H1 (cell line): ENCODE data around the gene SLC7A5. TPM values are rescaled to one million over a fixed set of nuclear protein-coding genes. Genes with fewer than 3 reads are reported as not detected.

Source experiments
- CTCF ChIA-PET: fragments of 300-600 bp; sonication (Branson Sonifier 250); formaldehyde crosslinking; loops from one replicate; lab custom pipeline; 2021; ENCODE audit not compliant: partially characterized antibody; lab: Charles Lee
- POLR2A ChIA-PET: fragments of 300-600 bp; sonication (Branson Sonifier 250); formaldehyde crosslinking; loops from one replicate; lab custom pipeline; 2021; ENCODE audit warnings: inconsistent platforms; ENCODE audit not compliant: partially characterized antibody; lab: Charles Lee
- DNase-seq, 2 experiments: peaks; one replicate each; pipeline versions ENCODE4 v3.0.0 to v3.0.0-alpha.2; 2010 to 2022; ENCODE audit warnings: low spot score in 2 of 2, low read depth in 1 of 2, mixed read lengths in 1 of 2
- FAIRE-seq: peaks from 2 replicates; lab custom pipeline; 2011; peaks lifted over from hg19 to GRCh38; lab: Jason Lieb, UNC
- H2AFZ ChIP-seq: 2 replicates; pipeline ENCODE4 v1.8.1; 2012; ENCODE audit warnings: low read length, inconsistent platforms
- H2AK5ac ChIP-seq: 2 replicates; pipeline ENCODE4 v1.6.1; 2013; ENCODE audit warnings: low read depth, low read length
- H2BK120ac ChIP-seq: replicated peaks from 2 replicates; pipeline ENCODE3; 2013; ENCODE audit warnings: low read depth, low read length, inconsistent platforms
- H2BK12ac ChIP-seq: 2 replicates; pipeline ENCODE4 v1.6.1; 2013; ENCODE audit warnings: low read depth, low read length
- H2BK15ac ChIP-seq: 2 replicates; pipeline ENCODE4 v1.6.1; 2013; ENCODE audit warnings: low read length
- H2BK20ac ChIP-seq: 2 replicates; pipeline ENCODE4 v1.6.1; 2013; ENCODE audit warnings: low read length
- H2BK5ac ChIP-seq: 2 replicates; pipeline ENCODE4 v1.6.1; 2013; ENCODE audit warnings: low read depth, low read length
- H3K14ac ChIP-seq: 2 replicates; pipeline ENCODE4 v1.6.1; 2013; ENCODE audit warnings: inconsistent platforms; ENCODE audit not compliant: insufficient read length
- H3K18ac ChIP-seq: 2 replicates; pipeline ENCODE4 v1.6.1; 2013; ENCODE audit warnings: low read length; ENCODE audit errors: extremely low read depth
- H3K23ac ChIP-seq: 2 replicates; pipeline ENCODE4 v1.6.1; 2013; ENCODE audit warnings: inconsistent platforms; ENCODE audit not compliant: insufficient read length
- H3K23me2 ChIP-seq: 2 replicates; pipeline ENCODE4 v1.6.1; 2013; ENCODE audit warnings: low read depth, low read length
- H3K27ac ChIP-seq: 2 replicates; pipeline ENCODE4 v1.6.1; 2011; ENCODE audit warnings: low read depth, low read length, inconsistent platforms
- H3K27me3 ChIP-seq, 4 experiments: replicated peaks in 1 of 4; 1 replicate in 1 of 4; 2 replicates in 3 of 4; pipeline versions ENCODE4 v1.6.1 to v1.8.1; 2011 to 2013; ENCODE audit warnings: low read length in 3 of 4, mild to moderate bottlenecking in 3 of 4, inconsistent platforms in 2 of 4, mixed read lengths in 2 of 4, moderate library complexity in 1 of 4; ENCODE audit not compliant: control insufficient read depth in 3 of 4, insufficient read depth in 3 of 4; ENCODE audit errors: extremely low read depth in 1 of 4
- H3K36me3 ChIP-seq, 4 experiments: 2 replicates each; pipeline versions ENCODE4 v1.6.1 to v1.8.1; 2011 to 2013; ENCODE audit warnings: mild to moderate bottlenecking in 4 of 4, low read length in 3 of 4, moderate library complexity in 2 of 4, control low read depth in 1 of 4, inconsistent platforms in 1 of 4; ENCODE audit not compliant: insufficient read depth in 4 of 4, control insufficient read depth in 2 of 4
- H3K4ac ChIP-seq: replicated peaks from 2 replicates; pipeline ENCODE3; 2013; ENCODE audit warnings: low read length, low read depth, mixed read lengths, inconsistent platforms; ENCODE audit not compliant: insufficient read length
- H3K4me1 ChIP-seq, 4 experiments: replicated peaks in 1 of 4; 1 replicate in 1 of 4; 2 replicates in 3 of 4; pipeline versions ENCODE4 v1.6.1 to v1.8.1; 2011 to 2013; ENCODE audit warnings: low read length in 3 of 4, inconsistent platforms in 2 of 4, mixed read lengths in 1 of 4; ENCODE audit not compliant: insufficient read depth in 4 of 4, control insufficient read depth in 3 of 4
- H3K4me2 ChIP-seq, 2 experiments: 2 replicates each; pipeline versions ENCODE4 v1.6.1 to v1.8.1; 2011 to 2013; ENCODE audit warnings: low read depth in 2 of 2, low read length in 2 of 2, control low read depth in 1 of 2, inconsistent platforms in 1 of 2, mild to moderate bottlenecking in 1 of 2; ENCODE audit not compliant: insufficient read depth in 1 of 2
- H3K4me3 ChIP-seq, 4 experiments: fragments of 200-600, 300-600 bp in 1 of 4; sonication (generic), shearing (Covaris generic), sonication (Bioruptor Twin) in 1 of 4; 2 replicates each; pipeline versions ENCODE4 v1.5.1 to v1.8.1; 2011 to 2016; ENCODE audit warnings: low read length in 4 of 4, low read depth in 3 of 4, control low read depth in 2 of 4, inconsistent platforms in 2 of 4, mild to moderate bottlenecking in 2 of 4, mixed read lengths in 1 of 4, moderate library complexity in 1 of 4; ENCODE audit not compliant: insufficient read depth in 2 of 4; ENCODE audit errors: extremely low read depth in 1 of 4
- H3K56ac ChIP-seq: replicated peaks from 2 replicates; pipeline ENCODE3; 2013; ENCODE audit warnings: low read depth, mild to moderate bottlenecking, mixed read lengths, low read length, inconsistent platforms; ENCODE audit not compliant: insufficient read length
- H3K79me1 ChIP-seq: 2 replicates; pipeline ENCODE4 v1.6.1; 2013; ENCODE audit warnings: low read depth, low read length, control low read depth
- H3K79me2 ChIP-seq, 2 experiments: 2 replicates each; pipeline versions ENCODE4 v1.6.1 to v1.8.1; 2012 to 2013; ENCODE audit warnings: low read length in 2 of 2, mild to moderate bottlenecking in 2 of 2, inconsistent platforms in 1 of 2; ENCODE audit not compliant: insufficient read depth in 2 of 2, control insufficient read depth in 1 of 2
- H3K9ac ChIP-seq, 4 experiments: replicated peaks in 1 of 4; 1 replicate in 1 of 4; 2 replicates in 3 of 4; pipeline versions ENCODE4 v1.6.1 to v1.8.1; 2011 to 2013; ENCODE audit warnings: low read depth in 3 of 4, low read length in 3 of 4, control low read depth in 2 of 4, mild to moderate bottlenecking in 2 of 4, moderate library complexity in 2 of 4, inconsistent platforms in 1 of 4; ENCODE audit errors: extremely low read depth in 1 of 4
- H3K9me3 ChIP-seq, 2 experiments: 2 replicates each; pipeline versions ENCODE4 v1.6.1 to v1.8.1; 2012 to 2013; ENCODE audit warnings: mild to moderate bottlenecking in 2 of 2, moderate library complexity in 2 of 2, control low read depth in 1 of 2, inconsistent platforms in 1 of 2, low read depth in 1 of 2, low read length in 1 of 2, mixed read lengths in 1 of 2; ENCODE audit not compliant: insufficient read depth in 2 of 2
- H4K20me1 ChIP-seq, 2 experiments: replicated peaks in 1 of 2; 2 replicates each; pipeline versions ENCODE3 to v1.8.1; 2011 to 2013; ENCODE audit warnings: inconsistent platforms in 2 of 2, low read length in 2 of 2, mild to moderate bottlenecking in 1 of 2; ENCODE audit not compliant: insufficient read depth in 2 of 2, control insufficient read depth in 1 of 2
- H4K5ac ChIP-seq: 2 replicates; pipeline ENCODE4 v1.6.1; 2013; ENCODE audit warnings: low read length, low read depth, mixed read lengths, inconsistent platforms; ENCODE audit not compliant: insufficient read length
- H4K8ac ChIP-seq: 2 replicates; pipeline ENCODE4 v1.8.0; 2013; ENCODE audit warnings: mild to moderate bottlenecking, moderate library complexity, low read length, inconsistent platforms; ENCODE audit not compliant: insufficient read depth; ENCODE audit errors: extremely low read depth
- H4K91ac ChIP-seq: replicated peaks from 2 replicates; pipeline ENCODE3; 2013; ENCODE audit warnings: low read length, mixed read lengths, inconsistent platforms; ENCODE audit not compliant: insufficient read length
- CTCF ChIP-seq, 3 experiments: IDR thresholded peaks; 1 replicate in 2 of 3; 2 replicates in 1 of 3; pipeline versions ENCODE4 v1.5.1 to v1.6.1; 2011; ENCODE audit warnings: low read length in 3 of 3, mild to moderate bottlenecking in 3 of 3, inconsistent platforms in 2 of 3, low read depth in 1 of 3, moderate library complexity in 1 of 3; ENCODE audit not compliant: insufficient read depth in 1 of 3; ENCODE audit errors: control extremely low read depth in 1 of 3
- POU5F1 ChIP-seq: IDR thresholded peaks from 2 replicates; pipeline ENCODE4 v1.6.1; 2011; ENCODE audit warnings: low read depth, mild to moderate bottlenecking, low read length, moderate library complexity
- SP2 ChIP-seq: IDR thresholded peaks from 2 replicates; pipeline ENCODE4 v1.6.1; 2012; ENCODE audit warnings: mild to moderate bottlenecking, low read length, inconsistent platforms
- SP4 ChIP-seq: IDR thresholded peaks from 2 replicates; pipeline ENCODE4 v1.6.1; 2012; ENCODE audit warnings: low read length, inconsistent platforms
- TEAD4 ChIP-seq: IDR thresholded peaks from 2 replicates; pipeline ENCODE4 v1.6.1; 2012; ENCODE audit warnings: low read depth, low read length, inconsistent platforms, mixed read lengths
- WGBS, 2 experiments: shearing (Covaris generic) in 1 of 2; methylation state at CpG; one replicate each; pipeline versions ENCODE4 v1.1.6 to v1.1.7; 2013 to 2015; ENCODE audit warnings: low lambda C conversion rate in 2 of 2, mixed read lengths in 2 of 2, inconsistent platforms in 1 of 2, low coverage in 1 of 2, missing lambda C conversion rate in 1 of 2; ENCODE audit not compliant: insufficient replicate concordance in 2 of 2, insufficient coverage in 1 of 2, insufficient read length in 1 of 2; ENCODE audit errors: extremely low coverage in 1 of 2, missing lambda C conversion rate in 1 of 2; 5-methylcytosine and 5-hydroxymethylcytosine counted together
- polyA plus RNA-seq, 7 experiments: library from polyadenylated mRNA; depleted of rRNA in 3 of 7; stranded (reverse) in 5 of 7; unstranded in 2 of 7; fragments of >200 nt in 5 of 7; fragments of 200-250 nt in 2 of 7; gene quantifications; 1 replicate in 5 of 7; 2 replicates in 1 of 7; 4 replicates in 1 of 7; pipeline versions ENCODE4 v1.2.1 to v1.2.3, GENCODE V29; 2011 to 2013; ENCODE audit warnings: missing spikeins in 2 of 7, mixed read lengths in 2 of 7
- total RNA-seq: library from RNA; stranded (reverse); fragmentation: NEBNext Ultra II Directional; extraction: Animal tissue kit (Norgen Biotek cat#: 25700); gene quantifications from 2 replicates; pipeline ENCODE4 v1.2.1, GENCODE V29; 2021

SLC7A5 gene
- total and polyA plus RNA-seq, 2 of the 8 experiments (the other 6 are each of a cell fraction or from before 2014, with no cell fraction given): 68.2 to 341 TPM

- CTCF ChIA-PET: interaction anchor here (0.6 to 9.1 kb wide), 22 partner anchors 12 to 344 kb away, joined by 3 to 181 read pairs (median 8); partner anchors contain the start of gene SLC7A5
- Histone ChIP-seq H2BK15ac (no peak overlapping the region), H3K56ac (no peak overlapping the region), H3K27me3 (no peaks in the 10 kb centered on the region), H2AFZ (no peak overlapping the region), H2BK5ac (peak overlapping the region; percentile 99; the same call in 1 of the 2 replicates), H2BK20ac (no peak overlapping the region), H3K79me1 (peaks cover 6% of the 10 kb centered on the region), H3K18ac (no peak overlapping the region; the same call in 1 of the 2 replicates), H3K23me2 (no peaks in the 10 kb centered on the region), H3K14ac (no peak overlapping the region), H2BK12ac (peak overlapping the region; percentile 98; the same call in 1 of the 2 replicates)
- POLR2A ChIA-PET: interaction anchor here (1.1 to 27.1 kb wide), 9 partner anchors 11 to 100 kb away, joined by 3 to 507 read pairs (median 16); partner anchors contain the start of genes BANP and SLC7A5
- peak in 1 of 3 experiments; percentile 5; a peak in 1 of 4 replicates for TF ChIP-seq CTCF (IDR thresholded peaks at IDR 0.05; ENCODE audit: control extremely low read depth in 1 of 3, insufficient read depth in 1 of 3, low read depth in 1 of 3, low read length in 3 of 3)
- no peak for TF ChIP-seq SP2
- peak; percentile 47; the same call in 1 of the 2 replicates for TF ChIP-seq TEAD4
- TF ChIP-seq SP4: no peak
- no peak for TF ChIP-seq POU5F1
- TF ChIP-seq, all 59 proteins: peak for 2
- Histone ChIP-seq H2AK5ac (no peak overlapping the region; the same call in 1 of the 2 replicates), H3K4me2 (no peak overlapping the region), H2BK120ac (no peak overlapping the region), H3K4me1 (peaks cover 16 to 48% (median 33%) of the 10 kb centered on the region in 4 experiments), H3K36me3 (peaks cover 13 to 29% (median 16%) of the 10 kb centered on the region in 4 experiments; a peak in 7 of 8 replicates), H3K79me2 (peaks cover 0 to 55% of the 10 kb centered on the region in 2 experiments; a peak in 3 of 4 replicates), H3K9me3 (no peaks in the 10 kb centered on the region), H3K27ac (no peak overlapping the region), H3K9ac (no peak overlapping the region), H3K4ac (no peak overlapping the region), H4K5ac (no peak overlapping the region), H4K8ac (peak overlapping the region; percentile 58), H3K23ac (no peak overlapping the region), H3K4me3 (no peak overlapping the region), H4K91ac (no peak overlapping the region), H4K20me1 (peaks cover 4 to 13% of the 10 kb centered on the region in 2 experiments)
- DNase-seq (no peak), FAIRE-seq (no peak)
- WGBS, 2 experiments: 90% methylated on average over 14 of the region's 14 CpGs; no CpG with 5 or more reads in 1 of the 2 experiments
These were observed 18.1 kb downstream of the SLC7A5 start for GRCh38 chr16:87851141-87851587.
